GM19023 (cell line): ENCODE measurements around the gene NPC2.
"Not testable (repeated sequence)": the region's sequence is repeated elsewhere in the genome, so short reads cannot be mapped to it uniquely, and the experiment has no call there.

ENCODE experiments used
- ATAC-seq: cut with Tn5 transposase; IDR thresholded peaks from one replicate; pipeline ENCODE4 v1.9.1; 2021; ENCODE audit warnings: mild to moderate bottlenecking, moderate library complexity; ENCODE audit not compliant: unreplicated experiment

Gene NPC2

DNA sequence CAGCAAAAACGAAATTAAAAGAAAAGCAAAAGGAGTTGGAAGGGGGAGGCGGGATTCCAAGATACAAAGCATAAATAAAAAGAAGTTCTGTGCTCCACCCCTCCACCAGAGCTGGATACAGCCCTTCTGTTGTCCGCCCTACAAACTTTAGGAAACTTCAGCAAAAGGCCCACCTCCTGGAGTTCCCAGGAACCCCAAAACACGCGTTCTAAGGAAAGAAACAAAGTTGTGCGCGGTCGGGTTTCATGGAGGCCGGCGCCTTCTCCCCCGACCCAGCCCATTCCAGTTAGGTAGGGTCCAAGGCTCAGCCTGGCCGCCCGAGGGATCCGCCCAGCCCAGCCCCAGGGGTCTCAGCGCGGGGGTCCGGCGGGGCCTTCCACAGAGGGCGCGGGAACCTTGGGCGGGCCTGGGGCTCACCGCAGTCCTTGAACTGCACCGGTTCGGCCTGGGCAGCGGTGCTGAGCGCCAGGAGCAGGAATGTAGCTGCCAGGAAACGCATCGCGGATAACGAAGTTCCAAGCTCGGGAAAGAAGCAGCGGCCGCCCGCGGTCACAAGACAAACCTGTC is at the start of gene NPC2:
TSS of gene NPC2 (minus strand) at position 530 of the 567 bp plus-strand sequence. CDS start at position 499, 31 bp downstream.
- peak; percentile 16 for ATAC-seq

DNA sequence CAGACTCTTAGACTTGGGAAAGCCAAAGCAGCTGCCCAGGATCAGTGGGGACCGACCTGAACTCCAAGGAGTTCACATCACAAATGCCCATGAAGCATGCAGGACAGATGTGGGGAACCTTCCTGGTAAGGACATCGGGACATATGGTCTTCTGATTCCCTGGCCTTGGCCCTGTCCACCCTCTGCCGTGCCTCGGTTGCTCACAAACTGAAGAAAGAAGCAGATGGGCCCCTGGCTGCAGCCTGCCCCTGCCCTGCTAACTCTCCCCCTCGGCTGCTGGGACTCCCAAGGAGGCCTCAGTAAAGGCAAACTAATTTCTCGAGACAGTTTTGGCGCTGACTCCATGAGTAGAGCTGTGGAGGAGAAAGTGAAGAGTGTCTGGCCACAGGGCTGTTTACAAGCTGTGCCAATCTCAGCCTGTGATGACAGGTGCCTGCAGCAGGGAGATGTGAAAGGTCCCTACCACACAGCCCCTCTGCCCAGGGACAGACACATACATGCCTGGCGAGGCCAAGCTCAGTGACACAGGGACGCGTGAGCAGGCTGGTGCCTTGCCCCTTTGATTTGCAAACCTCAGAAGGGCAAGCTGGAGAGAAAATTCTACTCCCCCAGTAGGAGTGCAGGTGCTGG is 49.1 kb upstream of the NPC2 start:
- no peak for ATAC-seq

DNA sequence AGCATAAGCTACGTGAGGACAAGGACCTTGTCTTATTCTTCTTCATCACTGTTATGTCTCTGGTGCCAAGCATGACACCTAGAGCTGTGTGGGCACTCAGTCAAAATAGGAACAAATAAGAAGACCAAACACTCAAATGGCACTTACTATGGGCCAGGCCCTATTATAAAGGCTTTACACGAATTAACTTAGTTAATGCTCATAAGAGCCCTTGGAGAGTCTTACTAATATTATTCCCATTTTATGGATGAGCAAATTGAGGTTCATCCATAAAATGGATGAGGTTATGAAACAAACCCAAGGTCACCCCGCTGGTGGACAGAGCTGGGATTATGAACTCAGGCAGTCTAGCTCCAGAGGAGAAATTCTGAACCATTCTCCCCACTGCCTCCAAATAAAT is 48.1 kb upstream of the NPC2 start:
- no peak for ATAC-seq

DNA sequence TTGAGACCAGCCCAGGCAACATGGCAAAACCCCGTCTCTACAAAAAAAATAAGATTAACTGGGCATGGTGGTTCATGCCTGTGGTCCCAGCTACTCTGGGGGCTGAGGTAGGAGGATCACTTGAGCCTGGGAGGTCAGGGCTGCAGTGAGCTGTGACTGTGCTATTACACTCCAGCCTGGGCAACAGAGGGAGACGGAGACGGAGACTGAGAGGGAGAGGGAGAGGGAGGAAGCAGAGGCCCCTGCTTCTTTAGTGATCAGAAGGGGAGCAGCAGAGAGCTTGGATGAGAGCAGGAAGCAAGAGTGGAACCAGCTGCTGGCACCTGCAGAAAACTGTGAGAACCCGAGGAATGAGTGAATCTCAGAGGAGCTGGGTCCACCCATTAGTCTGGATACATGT is 46.4 kb upstream of the NPC2 start:
- no peak for ATAC-seq

DNA sequence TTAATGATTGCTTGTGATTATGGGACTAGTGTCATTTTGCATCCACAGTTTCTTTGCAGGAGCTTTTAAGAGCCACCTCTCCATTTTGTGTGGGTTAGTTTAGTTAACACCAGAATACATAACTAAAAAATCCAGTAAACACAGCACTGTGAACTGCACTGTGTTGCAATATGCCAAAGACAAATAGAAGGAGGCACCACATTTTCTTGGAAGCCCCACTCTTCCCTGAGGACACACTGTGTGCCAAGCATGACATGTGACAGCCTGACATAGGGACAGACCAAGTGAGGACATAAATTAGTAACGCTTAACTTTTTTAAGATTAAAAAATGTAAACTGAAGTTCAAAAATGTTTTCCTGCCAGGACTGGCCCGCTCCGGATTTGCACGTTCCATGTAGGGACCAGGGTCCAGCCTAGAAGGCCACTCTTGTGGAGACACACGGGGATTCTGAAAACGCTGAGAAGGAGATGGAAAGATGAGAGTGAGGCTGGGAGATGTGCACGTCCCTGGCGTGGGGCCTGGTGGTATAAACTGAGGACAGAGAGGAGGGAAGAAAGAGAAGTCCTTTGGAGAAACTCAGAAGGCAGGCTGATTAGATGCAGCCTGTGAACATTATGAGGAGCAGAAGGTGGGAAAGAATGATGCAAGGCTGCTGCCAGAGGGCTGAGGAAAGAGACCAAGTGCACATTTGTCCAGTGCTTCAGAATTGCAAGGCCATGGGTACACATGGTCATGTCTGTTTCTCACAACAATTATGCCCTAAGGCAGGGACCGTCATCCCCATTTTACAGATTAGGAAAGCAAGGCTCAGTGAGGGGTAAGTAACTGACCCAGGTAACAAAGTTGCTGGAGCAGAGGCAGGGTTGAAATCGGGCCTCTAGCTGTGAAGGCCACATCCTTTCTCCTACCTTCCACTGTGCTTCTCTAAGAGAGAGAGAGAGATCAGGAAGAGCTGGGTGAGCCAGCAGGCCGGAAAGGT is 45.6 kb upstream of the NPC2 start:
- ATAC-seq: no peak

DNA sequence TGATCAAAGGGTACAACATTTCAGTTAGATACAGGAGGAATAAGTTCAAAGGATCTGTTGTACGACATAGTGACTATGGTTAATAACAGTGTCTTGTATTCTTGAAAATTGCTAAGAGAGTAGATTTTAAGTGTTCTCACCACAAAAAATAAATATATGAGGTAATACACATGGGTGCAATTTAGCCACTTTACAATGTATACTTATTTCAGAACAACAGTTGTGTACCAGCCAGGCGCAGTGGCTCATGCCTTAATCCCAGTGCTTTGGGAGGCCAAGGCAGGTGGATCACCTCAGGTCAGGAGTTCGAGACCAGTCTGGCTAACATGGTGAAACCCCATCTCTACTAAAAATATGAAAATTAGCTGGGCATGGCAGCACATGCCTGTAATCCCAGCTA is 43.2 kb upstream of the NPC2 start:
- ATAC-seq: not testable (repeated sequence)

DNA sequence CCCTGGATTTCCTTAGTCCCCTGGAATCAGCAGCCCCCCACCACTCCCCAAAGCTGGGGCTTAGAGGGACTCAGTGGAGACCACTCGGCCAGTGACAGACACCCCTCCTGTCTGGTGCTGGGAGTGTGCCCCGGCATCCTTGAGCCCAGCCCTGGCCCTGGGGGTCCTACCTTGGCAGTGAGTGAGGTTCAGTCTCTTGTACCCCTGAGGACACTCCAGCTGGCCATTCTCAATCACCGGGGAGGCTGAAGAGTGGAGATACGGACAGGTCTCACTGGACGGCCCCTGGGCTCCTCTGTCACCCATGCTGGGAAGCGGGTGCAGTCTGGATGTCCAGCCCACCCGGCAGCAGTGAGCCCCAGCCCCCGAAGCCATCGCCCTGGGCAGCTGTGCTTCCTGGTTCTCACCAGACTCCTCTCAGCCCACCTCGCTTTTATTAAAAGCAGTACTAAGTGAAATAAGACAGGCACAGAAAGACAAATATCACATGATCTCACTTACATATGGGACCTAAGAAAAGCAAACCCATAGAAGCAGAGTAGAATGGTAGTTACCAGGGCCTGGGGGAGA is 42.7 kb upstream of the NPC2 start:
- no peak for ATAC-seq

DNA sequence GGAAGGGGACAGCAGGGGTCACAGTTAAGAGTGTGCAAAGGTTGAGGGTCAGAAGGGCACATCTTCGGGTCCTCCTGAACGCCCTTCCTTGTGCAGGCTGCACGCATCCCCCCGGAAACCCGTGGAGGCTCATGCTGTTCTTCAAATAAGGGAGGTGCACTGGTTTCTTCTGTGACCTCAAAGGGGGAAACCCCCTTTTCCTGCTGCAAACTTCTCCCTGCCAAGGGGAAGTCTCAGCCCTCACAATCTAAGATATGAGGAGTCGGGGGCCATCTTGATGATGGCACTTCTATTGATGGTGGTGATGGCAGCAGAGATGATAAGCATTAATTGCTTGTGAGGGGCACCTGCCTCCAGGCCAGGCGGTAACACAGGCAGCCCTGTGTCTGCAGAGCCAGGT is 40.5 kb upstream of the NPC2 start:
- no peak for ATAC-seq

DNA sequence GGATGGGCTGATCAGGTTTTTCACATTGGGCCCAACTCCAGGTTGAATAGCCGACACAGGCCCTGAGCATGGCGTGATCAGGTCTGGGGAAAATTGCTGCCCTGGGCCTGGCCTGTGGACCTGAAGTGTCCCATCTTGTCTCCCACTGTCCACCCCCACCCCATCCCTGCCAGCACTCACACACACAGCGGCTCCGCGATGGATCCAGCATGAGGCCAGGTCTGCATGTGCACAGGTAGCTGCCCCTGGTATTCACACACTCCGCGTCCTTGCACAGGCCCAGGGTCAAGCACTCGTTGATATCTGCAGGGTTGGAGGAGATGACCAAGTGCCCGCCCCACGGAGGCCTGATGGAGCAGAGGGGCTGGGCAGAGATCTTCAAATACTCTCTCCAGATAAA is 39.1 kb upstream of the NPC2 start:
- ATAC-seq: no peak

DNA sequence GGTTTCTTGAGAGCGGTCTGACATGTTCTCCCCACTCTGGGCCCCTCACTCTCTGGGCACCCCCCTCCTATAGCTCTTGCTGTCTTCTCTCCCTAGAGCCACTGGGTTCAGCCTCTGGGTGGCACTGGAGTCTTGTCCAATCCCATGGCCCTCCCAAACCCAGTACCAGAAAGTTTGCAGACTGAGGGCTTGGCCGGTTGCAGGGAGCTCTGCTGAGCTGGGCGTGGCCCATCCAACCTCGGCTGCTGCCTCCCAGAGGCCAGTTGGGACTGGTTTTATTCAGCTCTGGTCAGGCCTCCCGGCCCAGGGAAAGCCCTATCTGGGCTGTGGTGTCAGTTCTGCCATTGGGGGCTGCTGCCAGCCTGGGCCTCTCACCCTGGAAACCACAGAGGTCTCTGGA is 38.4 kb upstream of the NPC2 start:
- no peak for ATAC-seq

DNA sequence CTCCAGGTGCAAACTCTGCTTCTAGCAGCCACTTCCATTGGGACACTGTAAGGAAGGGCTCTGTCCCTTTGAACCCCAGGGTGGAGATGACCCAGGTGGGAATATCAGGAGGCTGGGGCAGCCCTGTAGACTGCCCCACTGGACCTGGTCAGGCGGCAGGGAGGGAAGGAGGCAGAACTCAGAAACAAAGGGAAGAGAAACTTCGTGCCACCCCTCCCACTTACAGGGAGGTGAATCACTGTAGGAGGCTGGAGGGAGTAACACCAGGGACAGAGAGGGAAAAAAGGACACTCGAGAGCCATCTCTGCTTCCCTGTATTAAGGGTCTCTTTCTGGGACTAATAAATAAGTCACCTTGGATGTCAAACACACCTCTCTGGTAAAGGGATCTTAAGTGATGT is 37.9 kb upstream of the NPC2 start:
- ATAC-seq: no peak

DNA sequence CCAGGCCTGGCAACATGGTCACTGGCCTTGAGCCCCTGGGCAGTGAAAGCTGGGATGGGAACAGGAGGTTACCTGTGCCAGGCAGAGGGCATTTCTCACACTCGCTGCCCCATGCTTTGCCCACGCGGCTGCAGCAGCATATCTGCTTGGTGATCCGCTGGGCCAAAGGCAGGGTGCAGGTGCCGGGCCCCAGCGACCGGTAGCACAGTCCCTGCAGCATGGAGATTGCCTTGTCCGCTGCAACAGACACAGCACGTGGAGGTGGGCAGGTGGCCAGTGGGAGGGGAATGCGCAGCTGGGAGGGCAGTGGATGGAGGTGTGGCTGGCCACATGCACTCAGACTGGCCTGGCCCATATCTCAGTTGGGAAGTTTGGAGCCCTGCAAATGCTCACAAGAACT is 35.8 kb upstream of the NPC2 start:
- ATAC-seq: no peak

DNA sequence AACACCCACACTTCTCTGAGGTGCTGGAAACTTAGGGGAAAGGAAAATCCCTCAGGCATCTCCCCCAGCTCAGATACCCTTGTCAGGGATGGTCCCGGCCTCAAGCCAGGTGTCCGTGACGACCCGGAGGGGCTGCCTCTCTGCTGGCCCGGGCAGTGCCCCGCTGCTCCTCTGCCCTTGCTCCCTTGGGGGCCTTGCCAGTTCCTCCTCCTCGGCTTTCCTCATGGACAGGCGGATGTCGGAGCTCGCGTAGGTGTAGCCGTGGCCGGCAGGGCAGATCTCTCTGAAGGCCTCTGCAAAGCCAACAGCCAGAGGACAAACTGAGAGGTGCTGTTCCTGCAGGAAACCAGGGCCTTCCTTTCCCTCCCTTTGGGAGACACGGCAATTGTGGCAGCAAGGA is 35.3 kb upstream of the NPC2 start:
- no peak for ATAC-seq

DNA sequence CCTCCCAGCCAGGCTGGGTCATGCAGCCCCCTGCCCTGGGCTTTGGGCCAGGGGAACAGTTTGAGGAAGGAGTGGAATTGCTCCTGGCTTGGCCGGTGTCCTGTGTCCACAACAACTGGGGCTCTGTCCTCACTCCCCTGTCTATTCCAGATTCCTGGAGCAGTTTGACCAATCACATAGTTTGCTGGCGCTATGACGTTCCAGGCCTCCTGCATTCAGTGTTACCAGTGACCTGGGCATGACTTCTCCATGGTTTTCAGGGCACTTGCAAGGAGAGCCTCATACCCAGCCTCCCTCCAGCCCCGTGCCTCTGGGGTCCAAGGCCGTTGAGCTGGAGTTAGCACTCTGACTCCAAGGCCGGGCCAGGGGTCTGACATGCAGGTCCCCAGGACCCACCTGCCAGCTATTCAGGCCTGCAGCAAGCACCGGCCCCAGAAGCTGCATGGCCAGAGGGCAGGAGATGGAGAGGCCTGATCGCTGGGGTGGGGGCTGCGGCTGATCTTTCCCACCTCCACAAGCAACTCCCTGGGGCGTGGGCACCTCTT is 34.7 kb upstream of the NPC2 start:
- ATAC-seq: no peak

DNA sequence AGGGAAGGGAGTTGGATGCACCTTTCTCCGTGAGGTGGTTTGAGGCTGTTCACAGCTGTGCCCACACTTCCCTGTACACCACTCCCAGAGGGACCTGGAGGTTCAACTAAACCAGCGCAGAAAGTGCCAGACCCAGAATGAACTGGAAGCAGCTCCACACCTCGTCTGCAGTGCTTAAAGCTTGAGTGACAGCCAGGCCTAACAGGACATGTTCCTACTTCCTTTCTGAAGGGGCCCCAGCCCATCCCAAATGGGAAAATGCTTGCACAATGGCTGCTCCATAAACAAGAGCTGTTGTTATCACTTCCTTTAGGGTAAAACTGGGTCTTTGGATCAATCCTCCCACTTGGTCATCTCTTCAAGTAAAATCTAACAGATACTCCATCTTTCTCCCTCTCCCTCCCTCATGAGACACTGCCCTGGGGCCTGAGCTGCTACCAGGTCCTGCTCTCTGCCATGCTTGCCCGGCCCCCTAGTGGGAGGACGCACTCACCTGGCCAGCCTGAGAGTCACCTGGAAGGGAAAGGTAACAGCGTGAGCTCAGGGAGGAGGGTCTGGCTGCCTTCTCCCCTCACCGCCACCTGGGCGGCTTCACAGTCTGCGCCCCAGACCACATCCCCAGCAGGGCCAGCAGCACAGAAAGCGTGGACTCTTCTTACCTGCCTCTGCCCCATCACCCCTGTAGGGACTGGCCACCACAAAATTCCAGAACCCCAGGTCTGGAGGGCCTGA is 33.9 kb upstream of the NPC2 start:
- ATAC-seq: no peak

DNA sequence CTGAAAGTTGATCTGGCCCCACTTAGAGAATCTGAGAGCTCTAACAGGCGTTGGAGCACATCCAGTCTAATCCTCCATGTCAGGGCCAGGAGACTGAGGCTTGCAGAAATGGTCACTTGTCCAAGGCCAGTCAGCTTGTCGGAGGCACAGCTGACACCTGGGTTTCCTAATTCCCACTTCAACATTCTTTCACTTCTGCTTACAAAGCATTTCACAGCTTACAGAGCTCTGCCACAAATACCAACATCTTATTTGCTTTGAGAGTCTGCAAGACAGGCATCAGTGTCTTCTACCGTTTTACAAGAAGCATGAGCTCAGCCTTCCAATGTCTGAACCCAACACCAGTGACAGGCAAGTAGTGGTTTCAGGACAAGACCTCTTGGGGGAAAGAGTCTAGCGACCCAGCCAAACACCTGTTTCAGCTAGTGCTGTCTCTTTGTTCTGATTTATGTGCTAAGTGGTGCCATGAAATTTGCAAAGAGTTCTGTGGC is 32.3 kb upstream of the NPC2 start:
- ATAC-seq: peak; percentile 47

DNA sequence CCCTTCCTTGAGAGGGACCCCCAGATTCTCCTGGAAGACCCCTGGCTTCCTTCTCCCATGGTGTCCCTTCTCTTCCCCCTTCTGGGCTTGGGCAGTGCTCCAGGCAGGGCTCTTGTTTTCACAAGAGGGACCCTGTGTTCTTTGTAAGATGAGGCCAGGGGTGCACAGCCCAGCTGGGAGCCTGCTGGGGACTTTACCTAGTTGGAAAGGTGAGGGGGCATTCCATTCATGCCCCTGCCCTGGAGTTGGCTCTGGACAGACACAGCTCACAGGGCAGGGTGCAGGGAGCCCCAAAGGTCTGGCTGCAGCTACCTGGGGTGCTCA is 31.7 kb upstream of the NPC2 start:
- ATAC-seq: no peak

DNA sequence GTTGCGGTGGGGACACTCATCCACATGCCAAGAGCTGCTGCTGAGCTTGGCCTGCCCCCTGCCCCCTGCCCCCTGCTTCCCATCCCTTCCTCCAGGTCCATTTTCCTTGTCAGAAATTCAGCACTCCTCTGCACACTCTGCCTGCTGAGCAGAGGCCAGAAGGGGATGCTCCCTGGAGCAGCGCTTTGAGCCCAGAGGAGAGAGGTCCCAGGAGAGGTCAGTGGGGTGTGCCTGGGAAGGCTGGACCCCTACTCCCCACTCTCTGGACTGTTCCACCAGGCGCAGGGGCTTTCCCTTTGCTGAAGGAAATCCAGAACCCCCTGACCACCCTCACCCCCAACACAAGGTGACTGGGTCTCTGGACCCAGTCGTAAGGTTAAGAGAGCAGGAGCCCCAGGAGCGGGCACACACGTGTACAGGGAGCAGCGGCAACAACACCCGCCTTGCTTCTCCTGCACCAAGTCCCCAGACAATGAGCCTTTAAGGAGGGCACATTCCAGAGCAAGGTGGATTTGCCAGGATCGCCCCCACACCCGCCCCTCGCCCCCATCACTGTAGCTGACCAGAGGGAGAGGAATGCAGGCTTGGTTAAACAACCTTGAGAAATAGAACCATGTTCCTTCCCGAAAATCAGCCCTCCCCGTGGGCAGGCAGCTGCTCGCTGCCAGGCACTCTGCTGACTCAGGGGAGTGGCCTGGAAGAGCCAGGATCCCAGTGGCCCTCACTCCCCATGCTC is 31.1 kb upstream of the NPC2 start:
- no peak for ATAC-seq

DNA sequence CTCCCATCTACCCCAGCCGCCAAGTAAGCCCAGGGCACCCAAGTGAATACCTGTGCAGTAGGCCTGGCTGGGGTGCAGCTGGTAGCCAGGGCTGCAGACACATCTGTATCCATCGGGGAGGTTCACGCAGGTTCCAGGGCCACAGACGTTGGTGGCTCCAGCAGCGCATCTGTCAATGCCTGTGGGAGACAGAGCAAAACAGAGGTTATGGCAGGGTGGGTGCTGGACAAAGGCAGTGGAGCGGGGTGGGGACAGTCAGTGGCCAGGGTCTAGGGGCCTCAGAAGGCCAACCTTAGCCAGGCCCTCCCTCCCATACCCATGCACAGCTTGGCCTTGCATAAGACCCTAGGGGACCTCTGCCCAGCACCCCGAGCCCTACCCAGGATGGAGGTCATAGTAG is 29.6 kb upstream of the NPC2 start:
- no peak for ATAC-seq

DNA sequence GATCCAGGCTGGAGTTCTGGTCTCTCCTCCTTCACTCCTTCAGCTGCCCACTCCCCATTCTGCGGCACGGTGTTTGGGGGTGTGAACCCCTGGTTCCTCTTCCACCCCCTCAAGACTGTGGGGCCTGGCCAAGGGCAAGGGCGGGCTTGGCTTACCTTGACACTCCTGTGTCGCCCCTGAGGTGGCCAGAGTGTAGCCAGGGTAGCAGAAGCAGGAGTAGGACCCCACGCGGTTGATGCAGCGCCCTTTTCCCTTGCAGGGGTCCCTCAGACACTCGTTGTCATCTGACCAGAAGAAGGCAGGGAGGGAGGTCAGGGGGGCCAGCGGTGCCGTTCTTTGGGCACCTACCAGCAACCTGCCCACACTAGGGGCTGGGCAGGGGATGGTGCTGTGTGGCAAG is 28.7 kb upstream of the NPC2 start:
- ATAC-seq: no peak
